ENCODE measurements around the gene CD63. TPM values are rescaled to one million over a fixed set of nuclear protein-coding genes. Genes with fewer than 3 reads are reported as not detected.

CD63 gene
- total RNA-seq, 1 donor from 2014 or later: 1,148 TPM

DNA sequence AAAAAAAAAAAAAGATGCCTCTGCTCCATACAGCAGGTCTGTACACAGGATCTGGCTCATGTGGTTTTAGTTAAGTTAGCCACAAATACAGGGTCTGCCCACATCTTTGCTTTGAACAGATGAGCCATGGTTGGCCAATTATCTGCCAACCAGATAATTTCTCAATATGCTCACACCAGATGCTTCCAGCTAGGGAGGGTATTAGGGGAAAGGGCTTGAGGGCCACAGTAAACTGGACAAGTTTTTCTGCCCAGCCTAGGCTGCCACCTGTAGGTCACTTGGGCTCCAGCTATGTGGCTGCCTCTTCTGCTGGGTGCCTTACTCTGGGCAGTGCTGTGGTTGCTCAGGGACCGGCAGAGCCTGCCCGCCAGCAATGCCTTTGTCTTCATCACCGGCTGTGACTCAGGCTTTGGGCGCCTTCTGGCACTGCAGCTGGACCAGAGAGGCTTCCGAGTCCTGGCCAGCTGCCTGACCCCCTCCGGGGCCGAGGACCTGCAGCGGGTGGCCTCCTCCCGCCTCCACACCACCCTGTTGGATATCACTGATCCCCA lies 7.8 kb downstream of the CD63 start:
- peak; percentile 80 for DNase-seq (ENCODE audit: low spot score)

DNA sequence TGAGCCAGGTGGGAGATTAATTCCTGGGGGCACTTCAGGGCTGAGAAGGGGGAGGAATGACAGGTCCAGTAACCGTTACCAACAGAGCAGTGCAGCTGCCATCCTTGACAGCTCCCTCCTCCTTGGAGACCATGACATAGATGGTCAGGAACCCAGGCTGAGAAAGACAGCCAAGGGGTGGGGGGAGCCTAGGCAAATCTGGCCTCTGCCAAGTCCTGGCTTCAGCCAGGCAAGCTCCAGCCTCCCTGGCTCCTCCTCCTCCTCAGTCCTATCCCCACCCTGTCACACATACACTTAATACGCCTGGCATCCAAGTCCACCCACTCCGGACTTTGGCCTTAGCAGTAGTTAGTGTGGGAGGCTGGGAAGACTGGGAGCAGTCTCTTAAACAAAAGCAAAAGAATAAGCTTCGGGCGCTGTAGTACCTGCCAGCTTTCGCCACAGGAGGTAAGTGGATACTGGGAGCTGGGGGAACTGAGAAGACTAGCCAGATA lies 8.7 kb downstream of the CD63 start, which contains the start of gene RDH5:
Gene RDH5 (plus strand): TSS at position 323 of the 494 bp plus-strand sequence. CDS start 792 bp downstream, outside the sequence.
- DNase-seq (ENCODE audit: low spot score): peak; percentile 92

DNA sequence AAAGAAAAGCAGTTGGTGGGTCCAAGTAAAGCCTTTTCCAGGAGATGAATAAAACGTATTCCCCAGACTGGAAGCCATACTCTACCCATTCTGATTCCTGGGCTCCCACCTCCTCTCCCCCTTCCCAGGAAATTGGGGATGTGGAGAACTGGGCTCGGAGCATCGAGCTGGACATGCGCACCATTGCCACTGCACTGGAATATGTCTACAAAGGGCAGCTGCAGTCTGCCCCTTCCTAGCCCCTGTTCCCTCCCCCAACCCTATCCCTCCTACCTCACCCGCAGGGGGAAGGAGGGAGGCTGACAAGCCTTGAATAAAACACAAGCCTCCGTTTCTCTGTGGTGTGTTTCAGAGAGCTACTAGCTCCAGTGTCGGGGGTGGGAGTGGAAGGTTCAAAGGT lies 9.4 kb downstream of the CD63 start:
- DNase-seq (ENCODE audit: low spot score): no peak

DNA sequence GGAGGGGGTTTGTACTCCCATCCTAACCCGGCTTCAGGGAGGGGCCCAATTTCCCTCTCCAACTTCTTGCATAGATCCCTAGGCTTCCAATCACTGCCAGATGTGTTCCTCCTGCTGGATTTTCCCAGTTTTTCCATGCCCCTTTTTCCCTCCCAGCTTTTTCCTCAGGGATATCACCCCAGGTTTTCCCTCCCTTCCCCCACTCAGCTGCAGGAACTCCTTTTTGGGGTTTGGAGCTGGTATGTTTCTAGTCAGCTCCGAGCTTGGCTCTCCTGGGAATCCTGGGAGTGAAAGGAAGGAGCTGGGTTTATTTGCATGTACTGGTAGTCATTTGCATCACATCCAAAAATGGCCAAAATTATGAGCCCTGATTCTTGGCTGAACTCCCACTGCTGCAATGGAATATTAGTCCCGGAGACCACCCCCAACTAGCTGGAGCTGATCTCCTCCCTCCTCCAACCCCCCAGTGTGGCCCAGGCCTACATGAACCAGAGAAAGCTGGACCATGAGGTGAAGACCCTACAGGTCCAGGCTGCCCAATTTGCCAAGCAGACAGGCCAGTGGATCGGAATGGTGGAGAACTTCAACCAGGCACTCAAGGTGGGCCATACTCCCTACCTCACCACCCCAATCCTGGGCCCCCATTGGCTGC lies 10.1 kb downstream of the CD63 start:
- DNase-seq (ENCODE audit: low spot score): no peak

DNA sequence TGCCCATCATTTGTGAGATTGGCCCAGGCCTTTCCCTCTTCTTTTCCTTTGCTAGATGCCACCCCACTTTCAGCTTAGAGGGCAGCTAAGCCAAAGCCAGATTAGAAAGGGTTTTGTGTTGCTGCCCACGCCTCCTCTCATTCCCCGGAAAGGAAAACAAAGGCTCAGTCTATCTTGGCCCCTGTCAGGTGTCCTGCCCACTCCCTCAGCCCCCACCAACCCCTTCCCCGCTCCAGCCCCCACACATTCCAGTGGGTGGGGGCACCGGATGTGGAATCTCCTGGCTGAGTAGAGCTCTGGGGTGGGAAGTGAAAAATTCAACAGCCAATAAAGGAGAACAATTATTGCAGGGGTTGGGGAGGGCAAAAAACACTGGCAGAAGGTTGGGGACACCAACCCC lies 10.8 kb downstream of the CD63 start:
- DNase-seq (ENCODE audit: low spot score): no peak

DNA sequence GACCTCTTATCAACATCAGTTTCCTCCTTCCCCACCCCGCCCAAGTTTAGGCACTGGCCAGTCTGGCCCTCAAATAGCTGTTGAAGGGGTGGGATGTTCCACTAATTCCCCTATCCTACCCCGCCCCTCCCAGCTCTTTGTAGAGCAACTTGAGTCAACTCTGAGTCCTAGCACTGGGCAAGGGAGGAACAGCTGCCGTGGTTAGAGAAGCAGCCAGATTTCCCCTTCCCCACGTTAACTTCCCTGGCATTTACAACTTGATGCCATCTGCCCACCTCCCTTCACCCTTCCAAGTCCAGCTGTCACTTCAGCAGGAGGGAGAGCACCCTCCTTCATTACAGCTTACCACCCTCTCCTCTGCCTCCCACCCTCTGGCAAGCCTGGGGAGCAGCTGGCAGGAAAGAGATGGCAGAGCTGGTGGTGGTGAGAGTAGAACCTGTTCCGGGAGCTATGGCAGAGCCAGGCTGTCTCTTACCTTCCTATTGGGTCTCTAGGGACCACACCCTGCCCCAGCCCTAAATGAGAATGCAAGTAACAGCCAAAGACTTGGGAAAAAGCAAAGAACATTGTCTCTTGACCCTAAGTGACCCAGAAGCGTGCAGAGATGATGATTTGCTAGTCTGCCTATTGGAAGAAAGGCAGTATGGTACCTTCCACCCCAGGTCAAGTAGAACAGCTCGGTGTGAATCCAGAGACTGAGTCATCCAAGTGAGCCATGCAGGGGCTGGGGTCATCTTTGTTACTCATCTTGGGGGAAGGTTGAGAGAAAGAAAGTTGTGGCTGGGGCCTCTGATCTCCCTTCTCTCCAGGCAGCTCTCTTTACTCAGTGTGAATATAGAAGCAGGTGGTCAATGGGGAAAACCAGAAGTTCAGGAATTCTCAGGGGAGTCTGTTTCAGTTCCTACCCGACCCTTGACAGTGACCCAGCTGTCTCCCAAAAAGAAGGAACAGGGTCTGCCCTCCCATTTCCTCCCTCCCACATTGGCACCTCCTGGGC lies 11.5 kb downstream of the CD63 start:
- DNase-seq (ENCODE audit: low spot score): no peak

DNA sequence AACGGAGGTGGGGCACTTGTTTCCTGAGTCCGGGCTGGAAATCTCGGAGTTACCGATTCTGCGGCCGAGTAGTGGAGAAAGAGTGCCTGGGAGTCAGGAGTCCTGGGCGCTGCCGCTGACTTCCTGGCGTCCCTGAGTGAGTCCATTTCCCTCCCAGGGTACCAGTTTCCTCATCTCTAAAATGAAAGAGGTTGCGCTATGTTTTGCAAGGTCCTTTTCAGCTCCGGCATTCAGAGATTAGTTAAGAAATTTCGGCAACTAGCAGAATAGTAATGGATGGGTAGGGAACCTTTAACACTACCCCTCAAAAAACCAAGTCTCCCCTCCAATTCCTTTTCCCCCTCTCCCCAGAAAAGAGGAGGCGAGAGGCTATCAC lies 12.2 kb downstream of the CD63 start:
- no peak for DNase-seq (ENCODE audit: low spot score)

DNA sequence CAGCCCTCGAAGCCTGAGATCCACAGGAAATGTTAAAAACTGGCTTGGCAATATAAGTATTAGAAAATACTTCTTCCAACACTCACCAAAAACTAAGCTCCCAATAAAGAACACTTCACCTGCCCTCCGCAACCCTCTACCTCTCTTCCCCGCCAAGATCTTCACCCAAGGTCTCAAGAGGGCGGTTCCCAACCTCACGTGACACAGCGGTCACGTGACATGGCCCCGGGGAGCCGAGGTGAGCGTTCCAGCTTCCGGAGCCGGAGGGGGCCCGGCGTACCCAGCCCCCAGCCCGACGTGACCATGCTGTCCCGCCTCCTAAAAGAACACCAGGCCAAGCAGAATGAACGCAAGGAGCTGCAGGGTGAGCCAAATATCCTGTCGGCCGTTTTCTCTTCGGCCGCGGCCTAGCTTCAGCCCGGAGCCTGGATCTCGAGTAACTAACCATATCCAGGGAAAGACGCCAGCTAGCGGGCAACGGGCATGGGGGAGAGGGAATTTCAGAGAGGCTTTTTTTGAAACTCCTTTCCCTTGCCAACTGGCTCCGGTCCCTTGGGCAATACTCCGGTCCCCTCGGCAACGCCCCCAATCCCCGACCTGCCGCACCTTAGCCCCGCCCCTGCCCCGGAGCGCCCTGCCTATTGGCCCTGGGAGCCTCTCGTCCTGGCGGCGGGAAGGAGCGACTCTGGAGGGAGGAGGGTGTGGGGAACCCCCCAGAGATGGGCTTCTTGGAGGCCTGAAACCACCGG lies 12.8 kb downstream of the CD63 start, which contains the start of gene BLOC1S1:
Gene BLOC1S1 (plus strand): TSS at position 214 of the 749 bp plus-strand sequence. CDS start 6 bp downstream, at position 220.
- peak; percentile 94 for DNase-seq (ENCODE audit: low spot score)

DNA sequence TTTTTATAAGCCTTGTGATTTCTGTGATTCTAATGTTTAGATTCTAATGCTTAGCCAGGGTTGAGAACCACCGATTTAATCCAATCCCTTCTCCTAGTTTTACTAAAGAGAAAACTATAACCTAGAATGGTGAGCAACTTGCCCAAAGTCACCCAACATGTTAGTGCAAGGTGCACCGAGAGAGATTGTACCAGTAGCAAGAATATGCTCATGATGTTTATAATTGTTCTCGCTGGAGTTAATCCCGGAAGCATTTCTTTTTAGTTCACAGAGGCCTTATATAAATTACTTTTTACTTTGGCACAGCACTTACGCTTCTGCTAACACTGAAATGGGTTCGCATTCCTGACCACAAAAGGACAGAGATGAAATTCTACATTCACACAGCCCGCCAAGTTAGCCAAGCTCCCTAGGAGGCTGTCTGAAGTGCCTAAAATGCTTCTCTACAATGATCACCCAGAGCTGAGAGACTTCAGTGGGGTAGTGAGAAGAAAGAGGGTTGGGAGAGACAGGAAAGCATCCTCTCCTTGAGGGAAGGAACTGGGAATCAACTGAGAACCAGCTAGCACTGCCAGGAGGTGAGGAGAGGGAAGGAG lies 13.5 kb downstream of the CD63 start:
- no peak for DNase-seq (ENCODE audit: low spot score)

DNA sequence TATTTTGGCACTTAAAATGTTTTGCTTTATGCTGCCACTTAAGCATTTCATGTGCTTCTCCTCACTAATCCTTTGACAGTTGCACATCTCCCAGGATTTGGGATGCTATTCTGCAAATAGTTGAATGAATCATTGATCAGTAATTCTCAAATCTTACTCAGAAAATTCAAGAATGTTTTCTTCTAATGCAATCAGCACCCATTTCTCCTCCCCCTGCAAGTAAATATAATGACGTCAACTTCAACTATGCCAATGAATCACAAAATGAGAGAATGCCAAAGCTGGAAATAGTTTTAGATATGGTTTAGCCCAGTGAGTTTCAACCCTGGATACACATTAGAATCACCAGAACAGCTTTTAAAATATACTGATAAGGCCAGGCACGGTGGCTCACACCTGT lies 15.1 kb downstream of the CD63 start:
- DNase-seq (ENCODE audit: low spot score): no peak

DNA sequence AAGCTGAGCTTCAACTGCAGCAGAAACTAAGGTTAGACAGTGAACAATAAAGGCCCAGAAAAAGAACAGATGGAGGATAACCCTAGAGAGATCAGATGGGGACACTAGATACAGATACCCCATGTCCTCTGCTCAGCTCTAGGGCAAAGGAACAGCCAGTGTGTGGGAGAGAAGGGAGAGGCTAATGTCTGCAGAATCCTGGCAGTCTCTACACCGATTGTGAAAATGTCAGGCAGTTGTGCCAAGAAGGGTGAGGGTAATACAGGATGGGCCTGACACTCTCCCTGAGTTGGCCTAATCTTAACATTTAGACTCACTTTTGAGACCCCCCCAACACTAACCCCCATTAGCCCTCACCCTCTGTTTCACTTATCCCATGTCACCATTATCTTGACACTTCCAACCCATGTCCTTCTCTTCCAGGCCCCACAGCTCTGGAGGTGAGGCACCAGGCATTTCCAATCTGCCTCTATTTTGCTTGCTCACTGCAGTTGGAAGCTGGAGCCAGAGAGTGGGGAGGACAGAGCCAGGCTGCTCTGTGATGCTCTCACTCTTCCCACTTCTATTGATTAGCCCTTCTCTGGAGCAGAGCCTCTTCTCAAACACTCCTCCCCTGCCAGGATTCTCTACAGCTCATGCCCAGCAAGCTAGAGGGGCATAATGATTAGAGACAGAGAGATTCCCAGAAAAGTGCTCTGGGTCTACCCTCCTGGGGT lies 16.0 kb downstream of the CD63 start:
- DNase-seq (ENCODE audit: low spot score): no peak

DNA sequence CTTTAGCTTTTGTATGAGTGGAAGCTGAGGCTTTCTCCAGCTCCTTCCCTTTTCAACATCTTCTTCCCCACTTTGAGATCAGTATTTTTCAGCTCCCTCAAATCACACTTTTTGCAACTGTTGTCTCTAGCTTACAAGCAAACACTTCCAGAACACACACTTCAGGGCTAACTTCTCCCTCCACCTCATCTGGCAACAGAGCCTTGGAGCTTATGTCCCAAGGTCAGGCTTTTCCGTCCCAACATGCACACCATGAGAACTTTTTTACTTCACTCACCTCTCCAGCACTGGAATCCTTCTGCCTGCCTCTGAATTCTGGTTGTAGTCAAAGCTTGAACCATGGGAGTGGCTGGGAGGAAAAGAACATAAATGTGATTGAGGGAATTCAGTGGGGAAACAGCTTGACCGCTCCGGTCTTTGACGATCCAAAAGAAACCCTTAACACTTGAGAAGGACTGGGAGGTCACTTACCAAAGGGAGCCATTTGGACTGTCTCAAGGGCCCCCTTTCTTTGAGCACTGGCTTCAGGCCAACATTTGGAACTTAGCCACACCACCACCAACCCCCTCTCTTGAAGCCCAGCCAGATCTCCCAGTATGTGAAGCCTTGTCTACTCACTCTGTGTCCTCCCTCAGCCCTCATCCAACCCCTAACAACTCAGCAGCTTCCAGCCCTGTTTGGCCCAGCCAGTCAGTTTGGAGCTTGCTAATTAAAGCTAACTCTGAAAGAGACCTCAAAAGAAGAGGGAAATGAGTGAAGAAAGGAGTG lies 16.8 kb downstream of the CD63 start:
- DNase-seq (ENCODE audit: low spot score): no peak

DNA sequence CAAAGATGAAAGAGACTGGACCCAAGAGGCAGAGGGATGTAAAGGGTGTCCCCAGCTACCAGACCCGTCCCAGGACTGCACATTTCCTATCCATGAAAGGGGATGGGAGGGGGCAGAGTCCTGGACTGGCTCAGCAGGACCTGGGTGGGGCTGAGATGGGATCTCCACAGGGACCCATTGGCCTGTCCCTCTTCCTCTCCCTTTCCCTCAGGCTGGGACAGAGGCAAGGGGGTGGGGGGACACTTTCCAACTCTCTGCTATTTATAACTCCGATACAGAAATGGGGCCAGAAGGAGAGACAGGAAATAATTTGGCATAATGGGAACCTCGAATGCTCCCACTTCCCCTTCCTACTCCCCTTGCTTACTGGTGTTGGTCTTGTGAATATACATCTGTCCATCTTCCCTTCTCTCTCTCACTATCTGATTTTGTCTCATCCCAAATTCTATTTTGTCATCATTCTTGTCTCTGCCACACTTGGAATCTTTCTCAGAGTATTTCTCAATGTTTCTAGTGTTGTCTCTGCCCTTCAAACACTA lies 20.0 kb downstream of the CD63 start:
- DNase-seq (ENCODE audit: low spot score): no peak

DNA sequence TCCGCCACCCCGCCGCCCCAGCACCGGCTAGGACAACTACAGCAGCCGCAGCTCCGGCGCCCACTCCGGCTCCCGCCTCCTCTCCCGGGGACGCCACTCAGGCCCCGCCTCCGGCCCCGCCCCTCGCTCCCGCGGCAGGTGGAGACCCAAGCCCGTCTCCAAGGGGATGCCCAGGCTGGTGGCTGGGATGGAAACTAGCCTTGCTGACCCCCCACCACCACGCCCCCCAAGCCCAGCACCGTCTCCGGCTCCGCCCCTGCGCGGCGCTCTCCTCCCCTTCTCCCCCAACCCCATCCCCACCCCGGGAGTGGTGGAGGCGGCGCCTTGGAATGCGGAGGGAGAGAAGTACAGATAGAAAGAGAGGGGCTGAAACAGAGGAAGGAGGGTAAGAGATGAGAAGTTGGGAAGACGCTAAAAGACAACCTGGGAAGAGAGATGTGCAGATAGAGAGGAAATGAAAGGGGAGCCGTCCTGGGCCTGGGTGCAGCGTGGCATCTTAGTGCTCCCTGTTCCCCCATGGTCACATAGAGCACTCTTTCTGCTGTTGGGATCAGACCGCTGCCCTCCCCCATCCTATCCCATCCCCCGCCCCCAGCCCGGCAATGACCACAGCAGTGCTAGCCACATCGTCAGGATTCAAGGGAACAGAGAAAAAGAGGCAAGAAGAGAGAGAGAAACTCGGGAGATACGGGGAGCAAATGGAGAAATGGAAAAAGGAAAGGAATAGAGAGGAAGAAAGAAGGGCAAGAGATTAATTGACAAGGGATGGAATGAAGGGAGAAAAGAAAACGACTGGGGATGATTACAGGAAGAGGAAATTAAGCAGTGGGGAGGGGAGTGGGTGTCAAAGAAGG lies 20.7 kb downstream of the CD63 start, which contains the start of gene ITGA7:
Gene ITGA7 (minus strand): TSS at position 64 of the 854 bp plus-strand sequence. CDS start 222 bp downstream, outside the sequence.
- DNase-seq (ENCODE audit: low spot score): peak; percentile 50

DNA sequence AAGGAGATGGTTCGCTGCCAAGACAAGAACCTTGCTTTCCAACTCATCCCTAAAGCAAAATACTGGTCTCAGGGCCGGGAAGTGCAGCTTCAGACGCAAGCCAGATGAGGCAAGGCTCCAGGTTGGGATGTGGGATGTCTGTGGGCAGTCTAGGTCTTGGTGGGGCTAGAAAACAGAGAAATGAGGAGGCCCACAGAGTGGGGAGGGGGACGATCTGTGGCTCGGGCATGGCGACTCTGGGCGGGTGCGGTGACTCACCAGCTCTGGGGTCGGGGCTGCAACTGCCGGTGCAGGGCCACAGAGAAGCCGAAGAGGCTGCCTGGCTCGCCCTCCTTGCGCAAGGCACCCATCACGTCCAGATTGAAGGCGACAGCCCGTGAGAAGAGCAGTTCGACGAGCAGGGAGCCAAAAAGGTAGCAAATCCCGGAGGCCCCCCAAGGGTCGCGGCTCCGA lies 21.6 kb downstream of the CD63 start:
- DNase-seq (ENCODE audit: low spot score): no peak

DNA sequence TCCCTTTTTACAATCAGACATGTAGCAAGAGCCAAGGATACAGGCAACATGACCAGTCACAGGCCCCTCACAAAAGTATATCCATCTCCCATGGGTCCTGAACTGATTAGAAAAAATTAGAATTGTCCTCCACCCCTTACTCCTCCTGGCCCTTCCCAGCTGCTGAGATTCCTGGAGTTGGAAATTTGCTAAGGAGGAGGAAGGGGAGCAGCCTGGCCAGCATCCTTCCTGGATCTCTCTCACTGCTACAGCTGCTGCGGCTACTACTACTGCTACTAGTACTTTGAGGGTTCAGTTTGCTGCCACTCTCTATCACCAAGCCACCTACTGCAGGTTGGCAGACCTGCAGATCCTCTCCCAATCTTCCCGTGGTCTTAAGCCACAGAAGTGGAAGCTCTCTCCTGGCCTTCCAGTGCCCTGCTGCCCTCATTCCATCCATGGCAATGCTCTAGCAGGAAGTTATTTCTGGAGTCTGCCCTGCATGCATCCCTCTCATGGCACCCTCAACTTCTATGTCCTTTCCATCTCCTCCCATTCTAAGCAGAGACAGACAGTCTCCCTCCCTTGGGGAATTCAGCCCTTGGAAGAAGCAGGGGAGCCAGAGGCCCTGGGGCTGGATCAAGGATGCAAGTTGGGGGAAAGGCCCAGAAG lies 22.1 kb downstream of the CD63 start:
- DNase-seq (ENCODE audit: low spot score): no peak

DNA sequence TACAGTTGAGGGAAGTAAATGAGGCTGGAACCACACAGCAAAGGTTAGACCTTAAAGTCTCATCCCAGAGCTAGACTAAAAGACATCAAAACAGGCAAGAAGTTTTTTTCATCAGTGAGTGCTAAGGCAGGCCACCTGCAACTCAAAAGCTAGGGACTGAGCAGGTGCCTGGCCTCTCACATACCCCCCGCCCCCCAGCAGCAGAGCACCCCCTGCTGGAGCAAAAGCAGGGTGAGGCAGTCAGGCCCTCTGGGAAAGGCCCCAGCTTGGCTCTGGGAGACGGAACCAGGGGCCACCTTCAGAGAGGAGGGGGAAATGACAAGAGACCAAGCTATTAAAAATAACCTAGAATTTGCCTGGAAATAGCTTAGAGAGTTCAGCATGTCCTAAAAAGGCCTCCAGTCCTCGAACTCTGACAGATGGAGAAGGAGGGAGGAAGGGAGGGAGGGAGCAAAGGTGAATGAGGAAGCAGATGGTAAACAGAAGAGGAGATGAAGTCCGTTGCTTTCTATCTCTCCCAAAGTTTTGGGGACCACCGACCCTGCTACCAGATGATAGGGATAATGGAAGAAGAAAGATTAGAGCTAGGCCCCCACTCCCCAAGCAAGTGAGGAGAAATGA lies 22.9 kb downstream of the CD63 start:
- no peak for DNase-seq (ENCODE audit: low spot score)

Data from mucosa of gallbladder (tissue), 1 donor.